Keratinocyte (primary cell): ENCODE measurements around the gene OR10Z1. TPM values are rescaled to one million over a fixed set of nuclear protein-coding genes. Genes with fewer than 3 reads are reported as not detected.

Experiments used
- DNase-seq: peaks from one replicate; pipeline ENCODE4 v3.0.0-alpha.2; 2011; ENCODE audit warnings: low read depth, missing footprints, low spot score
- FAIRE-seq: peaks from 2 replicates; lab custom pipeline; 2011; peaks lifted over from hg19 to GRCh38; lab: Jason Lieb, UNC
- H2AFZ ChIP-seq: 2 replicates; pipeline ENCODE4 v1.6.0; 2012; ENCODE audit warnings: low read length, control low read depth, inconsistent platforms; ENCODE audit not compliant: control insufficient read depth
- H3K27ac ChIP-seq: 2 replicates; pipeline ENCODE4 v1.5.1; 2011; ENCODE audit warnings: low read length; ENCODE audit not compliant: control insufficient read depth, insufficient read depth
- H3K27me3 ChIP-seq: 3 replicates; pipeline ENCODE4 v1.6.0; 2011; ENCODE audit warnings: low read length; ENCODE audit not compliant: control insufficient read depth, insufficient read depth; ENCODE audit errors: extremely low read depth
- H3K36me3 ChIP-seq, 2 experiments: 2 replicates in 1 of 2; 3 replicates in 1 of 2; pipeline ENCODE4 v1.5.1; 2011; ENCODE audit warnings: low read length in 2 of 2, mild to moderate bottlenecking in 1 of 2; ENCODE audit not compliant: control insufficient read depth in 2 of 2, insufficient read depth in 2 of 2; ENCODE audit errors: extremely low read depth in 1 of 2
- H3K4me1 ChIP-seq: 3 replicates; pipeline ENCODE4 v1.5.1; 2011; ENCODE audit warnings: low read length; ENCODE audit not compliant: control insufficient read depth, insufficient read depth; ENCODE audit errors: extremely low read depth
- H3K4me2 ChIP-seq: 3 replicates; pipeline ENCODE4 v1.6.0; 2011; ENCODE audit warnings: low read depth, low read length; ENCODE audit not compliant: control insufficient read depth, insufficient read depth; ENCODE audit errors: extremely low read depth
- H3K4me3 ChIP-seq, 3 experiments: fragments of 200-600 bp in 1 of 3; sonication (generic) in 1 of 3; 2 replicates in 2 of 3; 3 replicates in 1 of 3; pipeline ENCODE4 v1.5.1; 2011 to 2016; ENCODE audit warnings: low read length in 3 of 3, mild to moderate bottlenecking in 3 of 3, control low read depth in 2 of 3, inconsistent platforms in 1 of 3, low read depth in 1 of 3, mixed read lengths in 1 of 3, mixed run types in 1 of 3, moderate library complexity in 1 of 3; ENCODE audit not compliant: control insufficient read depth in 2 of 3, insufficient read depth in 2 of 3; ENCODE audit errors: extremely low read depth in 1 of 3
- H3K79me2 ChIP-seq: 2 replicates; pipeline ENCODE4 v1.6.0; 2012; ENCODE audit warnings: low read length; ENCODE audit not compliant: control insufficient read depth, insufficient read depth
- H3K9ac ChIP-seq: 3 replicates; pipeline ENCODE4 v1.6.0; 2011; ENCODE audit warnings: low read length; ENCODE audit not compliant: control insufficient read depth, insufficient read depth; ENCODE audit errors: extremely low read depth
- H3K9me1 ChIP-seq: 3 replicates; pipeline ENCODE4 v1.6.0; 2011; ENCODE audit warnings: low read length; ENCODE audit not compliant: control insufficient read depth, insufficient read depth; ENCODE audit errors: extremely low read depth
- H3K9me3 ChIP-seq: 2 replicates; pipeline ENCODE4 v1.5.1; 2012; ENCODE audit warnings: low read depth, low read length; ENCODE audit not compliant: control insufficient read depth
- H4K20me1 ChIP-seq: 3 replicates; pipeline ENCODE4 v1.6.0; 2011; ENCODE audit warnings: low read length; ENCODE audit not compliant: control insufficient read depth, insufficient read depth; ENCODE audit errors: extremely low read depth
- EZH2 ChIP-seq: IDR thresholded peaks from one replicate; pipeline ENCODE4 v1.6.1; 2012; ENCODE audit warnings: inconsistent platforms, mild to moderate bottlenecking, low read length, moderate library complexity
- dilution Hi-C: fragments of 300-500 bp; cut with MboI; formaldehyde crosslinking; loops from one replicate; pipeline ENCODE4 v1.7.0; 2020; ENCODE audit warnings: low sequenced_read_pairs; ENCODE audit not compliant: extremely low pct_ligation_motif_present
- polyA minus RNA-seq, 3 experiments: library from RNA; depleted of rRNA, polyadenylated mRNA; stranded (reverse); fragments of >200 nt; gene quantifications; 1 replicate in 1 of 3; 2 replicates in 1 of 3; 3 replicates in 1 of 3; pipeline ENCODE4 v1.2.3, GENCODE V29; 2011
- polyA plus RNA-seq, 5 experiments: library from polyadenylated mRNA; depleted of rRNA in 3 of 5; stranded (reverse) in 3 of 5; stranded (forward) in 1 of 5; unstranded in 1 of 5; fragments of >200 nt; gene quantifications; 1 replicate in 1 of 5; 2 replicates in 3 of 5; 3 replicates in 1 of 5; pipeline versions ENCODE4 v1.2.1 to v1.2.3, GENCODE V29; 2011 to 2012; ENCODE audit warnings: missing spikeins in 2 of 5, low read depth in 1 of 5, low replicate concordance in 1 of 5
- TF ChIP-seq, protein P1 (sequence below), 3 experiments: IDR thresholded peaks in 1 of 3; conservative IDR thresholded peaks in 1 of 3; optimal IDR thresholded peaks in 1 of 3; 2 replicates in 2 of 3; 3 replicates in 1 of 3; pipeline versions ENCODE3 to v1.5.1; 2011; ENCODE audit warnings: low read length in 3 of 3, mild to moderate bottlenecking in 3 of 3, moderate library complexity in 2 of 3, control low read depth in 1 of 3, inconsistent platforms in 1 of 3; ENCODE audit not compliant: insufficient read depth in 2 of 3; ENCODE audit errors: extremely low read depth in 1 of 3

The OR10Z1 gene, protein sequence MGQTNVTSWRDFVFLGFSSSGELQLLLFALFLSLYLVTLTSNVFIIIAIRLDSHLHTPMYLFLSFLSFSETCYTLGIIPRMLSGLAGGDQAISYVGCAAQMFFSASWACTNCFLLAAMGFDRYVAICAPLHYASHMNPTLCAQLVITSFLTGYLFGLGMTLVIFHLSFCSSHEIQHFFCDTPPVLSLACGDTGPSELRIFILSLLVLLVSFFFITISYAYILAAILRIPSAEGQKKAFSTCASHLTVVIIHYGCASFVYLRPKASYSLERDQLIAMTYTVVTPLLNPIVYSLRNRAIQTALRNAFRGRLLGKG
- not detected in 3 replicates for polyA plus RNA-seq
- not detected for polyA plus RNA-seq (2011; ENCODE audit: low read depth)
- polyA plus RNA-seq (2011; cell fraction: cytosol; rRNA removed): not detected in 2 replicates
- not detected in 2 replicates for polyA plus RNA-seq (2011; cell fraction: nucleus; rRNA removed)
- not detected in 2 replicates for polyA plus RNA-seq (2012; ENCODE audit: low replicate concordance)
- polyA minus RNA-seq: 0.06 TPM in 1 of 3 replicates, not detected in the others
- not detected for polyA minus RNA-seq (2011; cell fraction: cytosol; rRNA and poly(A)+ RNA removed)
- polyA minus RNA-seq (2011; cell fraction: nucleus; rRNA and poly(A)+ RNA removed): not detected in 2 replicates

DNA sequence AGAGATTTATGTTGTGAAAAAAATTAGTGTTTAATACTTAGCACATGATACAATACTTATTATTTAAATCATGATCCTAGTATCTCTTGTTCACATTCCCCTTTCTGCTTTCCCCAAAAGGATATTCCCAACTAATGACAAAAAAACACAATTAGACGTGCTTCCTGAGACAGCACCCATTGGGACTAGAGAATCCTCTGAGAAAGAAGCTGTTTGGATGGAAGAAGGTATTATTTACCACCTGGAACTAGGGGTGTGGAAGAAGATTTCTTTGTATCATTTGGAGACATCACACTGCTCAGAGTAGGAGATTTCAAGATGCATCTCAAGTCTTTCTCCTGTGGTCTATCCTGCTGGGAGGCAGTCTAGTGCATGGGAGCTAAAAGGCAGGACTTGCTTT lies at the start of gene OR10Z1:
TSS of gene OR10Z1 (plus strand) at position 301 of the 400 bp plus-strand sequence. CDS start 1,171 bp downstream, outside the sequence.
- Histone ChIP-seq H3K9me1 (no peaks in the 10 kb centered on the region), H3K27me3 (no peaks in the 10 kb centered on the region), H3K36me3 (no peaks in the 10 kb centered on the region), H3K9ac (no peak within 1 kb of the TSS), H2AFZ (no peak within 1 kb of the TSS), H4K20me1 (no peaks in the 10 kb centered on the region), H3K9me3 (no peaks in the 10 kb centered on the region), H3K27ac (no peak within 1 kb of the TSS), H3K79me2 (no peaks in the 10 kb centered on the region), H3K4me3 (no peak within 1 kb of the TSS), H3K4me1 (no peaks in the 10 kb centered on the region), H3K4me2 (no peak within 1 kb of the TSS)
- FAIRE-seq (no peak), DNase-seq (no peak)
- dilution Hi-C loops: no loop called here
- TF ChIP-seq EZH2: no peak
- TF ChIP-seq, protein P1, sequence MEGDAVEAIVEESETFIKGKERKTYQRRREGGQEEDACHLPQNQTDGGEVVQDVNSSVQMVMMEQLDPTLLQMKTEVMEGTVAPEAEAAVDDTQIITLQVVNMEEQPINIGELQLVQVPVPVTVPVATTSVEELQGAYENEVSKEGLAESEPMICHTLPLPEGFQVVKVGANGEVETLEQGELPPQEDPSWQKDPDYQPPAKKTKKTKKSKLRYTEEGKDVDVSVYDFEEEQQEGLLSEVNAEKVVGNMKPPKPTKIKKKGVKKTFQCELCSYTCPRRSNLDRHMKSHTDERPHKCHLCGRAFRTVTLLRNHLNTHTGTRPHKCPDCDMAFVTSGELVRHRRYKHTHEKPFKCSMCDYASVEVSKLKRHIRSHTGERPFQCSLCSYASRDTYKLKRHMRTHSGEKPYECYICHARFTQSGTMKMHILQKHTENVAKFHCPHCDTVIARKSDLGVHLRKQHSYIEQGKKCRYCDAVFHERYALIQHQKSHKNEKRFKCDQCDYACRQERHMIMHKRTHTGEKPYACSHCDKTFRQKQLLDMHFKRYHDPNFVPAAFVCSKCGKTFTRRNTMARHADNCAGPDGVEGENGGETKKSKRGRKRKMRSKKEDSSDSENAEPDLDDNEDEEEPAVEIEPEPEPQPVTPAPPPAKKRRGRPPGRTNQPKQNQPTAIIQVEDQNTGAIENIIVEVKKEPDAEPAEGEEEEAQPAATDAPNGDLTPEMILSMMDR (optimal IDR thresholded peaks at IDR 0.05 in 1 of 3, IDR thresholded peaks at IDR 0.05 in 1 of 3, conservative IDR thresholded peaks at IDR 0.05 in 1 of 3; ENCODE audit: extremely low read depth in 1 of 3, insufficient read depth in 2 of 3, low read length in 3 of 3): no peak

DNA sequence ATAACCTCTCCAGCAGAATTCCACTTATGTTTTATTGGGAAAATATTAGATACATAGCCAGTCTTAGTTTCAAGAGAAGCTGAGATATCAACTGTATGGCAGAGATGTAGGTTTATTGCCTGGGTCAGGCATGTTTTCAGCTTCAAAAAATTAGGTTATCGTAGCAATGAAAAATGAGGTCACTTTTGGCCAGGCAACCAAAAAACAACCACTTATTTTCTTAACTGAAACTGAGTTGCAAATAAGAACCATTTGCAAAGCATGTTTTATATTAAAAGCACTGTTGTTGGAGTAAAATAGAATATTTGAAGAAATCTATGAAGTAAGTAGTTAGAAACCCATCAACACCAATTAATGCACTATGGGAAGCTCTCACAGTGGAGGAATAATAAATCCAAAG lies 45.4 kb upstream of the OR10Z1 start:
- no peak overlapping the region for H3K4me2 ChIP-seq
- H2AFZ ChIP-seq: no peak overlapping the region
- no peak overlapping the region for H3K9ac ChIP-seq
- no peaks in the 10 kb centered on the region for H4K20me1 ChIP-seq
- dilution Hi-C loops: no loop called here
- DNase-seq: no peak
- no peaks in the 10 kb centered on the region for H3K9me1 ChIP-seq
- H3K27ac ChIP-seq: no peak overlapping the region
- H3K4me1 ChIP-seq: no peaks in the 10 kb centered on the region
- no peak for FAIRE-seq
- H3K27me3 ChIP-seq: no peaks in the 10 kb centered on the region
- H3K79me2 ChIP-seq: no peaks in the 10 kb centered on the region
- no peaks in the 10 kb centered on the region for H3K36me3 ChIP-seq
- H3K9me3 ChIP-seq: no peaks in the 10 kb centered on the region
- TF ChIP-seq, protein P1 (optimal IDR thresholded peaks at IDR 0.05 in 1 of 3, IDR thresholded peaks at IDR 0.05 in 1 of 3, conservative IDR thresholded peaks at IDR 0.05 in 1 of 3; ENCODE audit: extremely low read depth in 1 of 3, insufficient read depth in 2 of 3, low read length in 3 of 3): no peak
- TF ChIP-seq EZH2: no peak
- H3K4me3 ChIP-seq: no peak overlapping the region
